Stimulated activated CD4-positive, alpha-beta T cell treated with anti-CD3 and anti-CD28 coated beads, TNF-alpha, amount 100 ng/mL, for 24 hours (primary cell): ENCODE measurements around the gene THSD7B.
"Not testable (repeated sequence)": the region's sequence is repeated elsewhere in the genome, so short reads cannot be mapped to it uniquely, and the experiment has no call there.

Experiments used
- DNase-seq, 3 experiments: peaks; one replicate each; pipeline ENCODE4 v3.0.0-alpha.2; 2020; ENCODE audit warnings: low read depth in 3 of 3

The THSD7B gene

GRCh38 chr2:137523931-137524330 is 758.6 kb downstream of the THSD7B start:
- no peak for DNase-seq

GRCh38 chr2:137525132-137525531 is 759.8 kb downstream of the THSD7B start:
- no peak for DNase-seq

- no peak for DNase-seq
Measured at GRCh38 chr2:137525641-137526190, 760.4 kb downstream of the THSD7B start.

- no peak for DNase-seq
Measured at GRCh38 chr2:137535897-137536296, 770.6 kb downstream of the THSD7B start.

- DNase-seq, result no peak
Measured at GRCh38 chr2:137539336-137539735, 774.0 kb downstream of the THSD7B start.

GRCh38 chr2:137547842-137548241 is 782.5 kb downstream of the THSD7B start:
- DNase-seq, result no peak

- no peak for DNase-seq
Measured at GRCh38 chr2:137566387-137566786, 801.0 kb downstream of the THSD7B start.

GRCh38 chr2:137570484-137570883 is 805.1 kb downstream of the THSD7B start:
- no peak for DNase-seq

GRCh38 chr2:137587834-137588233 is 822.5 kb downstream of the THSD7B start:
- DNase-seq, result not testable (repeated sequence)

- DNase-seq, result not testable (repeated sequence)
Measured at GRCh38 chr2:137588578-137588977, 823.2 kb downstream of the THSD7B start.

- DNase-seq, result no peak
Measured at GRCh38 chr2:137590102-137590501, 824.8 kb downstream of the THSD7B start.

- DNase-seq, result no peak
Measured at GRCh38 chr2:137607722-137608318, 842.5 kb downstream of the THSD7B start.

GRCh38 chr2:137638932-137639331 is 873.6 kb downstream of the THSD7B start:
- DNase-seq, result no peak

- no peak for DNase-seq
Measured at GRCh38 chr2:137644731-137645130, 879.4 kb downstream of the THSD7B start.

- no peak for DNase-seq
Measured at GRCh38 chr2:137654046-137654445, 888.7 kb downstream of the THSD7B start.

GRCh38 chr2:137655814-137656213 is 890.5 kb downstream of the THSD7B start:
- DNase-seq, result no peak

GRCh38 chr2:137658433-137658832 is 893.1 kb downstream of the THSD7B start:
- no peak for DNase-seq

- DNase-seq, result no peak
Measured at GRCh38 chr2:137659616-137660015, 894.3 kb downstream of the THSD7B start.

- DNase-seq, result no peak
Measured at GRCh38 chr2:137670111-137670510, 904.8 kb downstream of the THSD7B start.

GRCh38 chr2:137672989-137673552 is 907.7 kb downstream of the THSD7B start:
- no peak for DNase-seq

GRCh38 chr2:137674991-137675390 is 909.6 kb downstream of the THSD7B start:
- no peak for DNase-seq

GRCh38 chr2:137675584-137676327 is 910.4 kb downstream of the THSD7B start:
- DNase-seq, result no peak

GRCh38 chr2:137676346-137676745 is 911.0 kb downstream of the THSD7B start:
- DNase-seq, result no peak
